Measurements from ENCODE around the gene LCP1.

LCP1 gene

DNA sequence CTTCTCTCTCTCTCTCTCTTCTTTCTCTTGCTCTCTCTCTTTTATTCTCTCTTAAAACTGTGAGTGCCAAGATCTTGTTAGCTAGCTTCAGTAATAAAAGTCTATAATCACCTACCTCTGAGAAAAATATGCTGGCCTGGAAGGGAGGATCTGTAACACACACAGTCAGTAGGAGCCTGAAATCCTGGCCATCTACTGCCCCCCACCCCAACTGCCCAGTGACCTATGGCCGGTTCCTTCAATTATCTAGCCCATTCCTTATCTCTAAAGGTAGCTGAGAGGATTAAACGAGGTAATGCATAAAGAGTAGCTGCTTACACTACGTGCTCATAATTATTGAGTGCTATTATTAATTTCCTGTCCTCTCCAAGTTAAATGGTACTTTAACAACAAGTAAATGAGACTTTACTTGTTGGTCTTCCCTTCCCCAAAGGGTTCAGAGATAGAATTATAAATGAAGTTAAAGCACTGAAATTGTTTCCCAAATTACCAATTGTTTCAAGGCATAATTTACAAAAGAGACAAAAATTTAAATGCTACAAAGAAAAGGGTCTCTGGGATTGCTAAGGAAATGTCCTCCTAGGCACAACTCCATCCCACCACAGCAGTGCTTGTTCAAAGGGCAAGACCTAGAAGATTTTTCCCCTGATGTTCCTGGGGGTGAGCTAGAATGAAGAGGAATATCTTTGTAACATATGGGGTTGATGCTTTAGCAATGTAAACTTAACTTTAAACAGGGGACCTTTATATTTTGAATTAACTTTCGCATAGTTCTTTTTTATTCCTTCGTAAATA lies 1.8 kb downstream of the LCP1 start:
- H3K4me3 ChIP-seq (ENCODE audit: low read depth, low read length): no peak overlapping the region
- TF ChIP-seq, protein P1, sequence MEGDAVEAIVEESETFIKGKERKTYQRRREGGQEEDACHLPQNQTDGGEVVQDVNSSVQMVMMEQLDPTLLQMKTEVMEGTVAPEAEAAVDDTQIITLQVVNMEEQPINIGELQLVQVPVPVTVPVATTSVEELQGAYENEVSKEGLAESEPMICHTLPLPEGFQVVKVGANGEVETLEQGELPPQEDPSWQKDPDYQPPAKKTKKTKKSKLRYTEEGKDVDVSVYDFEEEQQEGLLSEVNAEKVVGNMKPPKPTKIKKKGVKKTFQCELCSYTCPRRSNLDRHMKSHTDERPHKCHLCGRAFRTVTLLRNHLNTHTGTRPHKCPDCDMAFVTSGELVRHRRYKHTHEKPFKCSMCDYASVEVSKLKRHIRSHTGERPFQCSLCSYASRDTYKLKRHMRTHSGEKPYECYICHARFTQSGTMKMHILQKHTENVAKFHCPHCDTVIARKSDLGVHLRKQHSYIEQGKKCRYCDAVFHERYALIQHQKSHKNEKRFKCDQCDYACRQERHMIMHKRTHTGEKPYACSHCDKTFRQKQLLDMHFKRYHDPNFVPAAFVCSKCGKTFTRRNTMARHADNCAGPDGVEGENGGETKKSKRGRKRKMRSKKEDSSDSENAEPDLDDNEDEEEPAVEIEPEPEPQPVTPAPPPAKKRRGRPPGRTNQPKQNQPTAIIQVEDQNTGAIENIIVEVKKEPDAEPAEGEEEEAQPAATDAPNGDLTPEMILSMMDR (IDR thresholded peaks at IDR 0.05; ENCODE audit: low read depth, low read length): no peak

DNA sequence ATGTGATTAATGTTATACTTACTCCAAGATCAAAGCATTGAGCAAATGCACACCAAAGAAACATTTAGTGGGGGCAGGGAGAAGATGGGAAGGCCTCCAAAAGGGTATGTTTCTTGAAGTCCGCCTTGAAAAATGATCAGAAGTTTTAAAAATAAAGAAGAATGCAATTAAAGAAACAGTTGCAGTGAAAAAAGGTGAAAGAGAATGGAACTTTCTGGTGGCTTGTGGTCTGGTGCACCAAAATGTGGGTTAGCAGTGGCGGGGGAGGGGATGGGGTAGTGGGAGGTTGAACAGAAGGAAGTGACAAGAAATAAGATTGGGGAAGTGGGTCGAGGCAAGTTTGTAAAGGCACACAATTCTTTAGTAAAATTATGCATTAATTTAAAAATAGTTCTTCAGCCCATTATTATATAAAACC lies 2.5 kb downstream of the LCP1 start:
- TF ChIP-seq, protein P1 (IDR thresholded peaks at IDR 0.05; ENCODE audit: low read depth, low read length): no peak
- no peak overlapping the region for H3K4me3 ChIP-seq (ENCODE audit: low read depth, low read length)

DNA sequence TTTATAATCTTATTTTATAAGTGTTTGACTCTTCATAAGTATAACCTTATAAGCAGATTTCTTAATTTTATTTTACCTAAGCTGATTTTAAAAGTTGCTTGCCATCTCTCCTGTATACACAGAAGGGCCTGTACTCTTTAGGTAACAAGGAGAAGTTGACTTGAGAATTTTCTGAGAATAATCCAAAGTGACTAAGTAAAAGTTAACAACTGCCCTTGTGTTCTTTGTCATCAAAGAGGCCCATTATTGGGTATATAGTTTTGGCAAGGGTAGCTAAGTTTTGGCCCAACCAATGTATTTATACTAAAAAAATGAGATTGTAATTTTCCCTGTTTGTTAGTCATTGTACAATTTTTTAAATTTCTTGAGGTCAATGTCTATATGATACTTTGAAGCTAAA lies 3.2 kb downstream of the LCP1 start:
- TF ChIP-seq, protein P1 (IDR thresholded peaks at IDR 0.05; ENCODE audit: low read depth, low read length): no peak
- H3K4me3 ChIP-seq (ENCODE audit: low read depth, low read length): no peak overlapping the region

DNA sequence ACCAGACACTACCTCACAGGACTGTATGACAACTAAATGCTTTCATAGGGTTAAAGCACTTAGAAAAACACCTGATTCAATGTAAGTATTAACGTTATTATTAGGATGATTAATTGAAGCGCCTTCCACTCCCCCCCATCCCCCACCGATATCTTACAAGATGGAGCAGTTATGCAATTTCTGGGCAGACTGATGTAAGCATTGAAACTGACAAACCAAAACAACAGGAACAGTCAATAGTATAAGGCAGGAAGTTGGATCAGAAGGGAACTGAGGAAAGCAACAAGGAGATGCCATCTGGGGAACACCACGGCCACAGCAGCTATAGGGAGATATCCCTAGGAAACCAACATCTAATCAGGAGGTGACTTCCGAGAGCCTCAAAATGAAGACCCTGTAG lies 3.8 kb downstream of the LCP1 start:
- H3K4me3 ChIP-seq (ENCODE audit: low read depth, low read length): no peak overlapping the region
- TF ChIP-seq, protein P1 (IDR thresholded peaks at IDR 0.05; ENCODE audit: low read depth, low read length): no peak

DNA sequence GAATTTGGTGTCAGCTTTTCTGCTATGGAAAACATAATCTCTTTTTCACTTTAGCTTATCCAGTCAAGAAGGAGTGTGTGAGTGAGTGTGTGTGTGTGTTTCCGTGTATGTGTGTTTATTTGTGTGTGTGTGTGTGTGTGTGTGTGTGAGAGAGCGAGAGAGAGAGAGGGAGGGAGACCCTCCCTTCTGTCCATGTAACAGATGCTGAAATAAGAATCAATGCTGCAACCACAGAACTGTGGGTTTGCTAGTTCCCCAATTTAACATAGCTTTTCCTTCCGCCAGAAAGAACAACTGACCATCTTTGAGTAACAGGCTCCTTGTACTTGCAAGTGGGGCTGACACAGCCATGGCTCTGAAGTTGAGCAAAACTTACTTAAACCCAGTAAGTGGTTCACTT lies 5.2 kb downstream of the LCP1 start:
- no peak overlapping the region for H3K4me3 ChIP-seq (ENCODE audit: low read depth, low read length)
- TF ChIP-seq, protein P1 (IDR thresholded peaks at IDR 0.05; ENCODE audit: low read depth, low read length): no peak

DNA sequence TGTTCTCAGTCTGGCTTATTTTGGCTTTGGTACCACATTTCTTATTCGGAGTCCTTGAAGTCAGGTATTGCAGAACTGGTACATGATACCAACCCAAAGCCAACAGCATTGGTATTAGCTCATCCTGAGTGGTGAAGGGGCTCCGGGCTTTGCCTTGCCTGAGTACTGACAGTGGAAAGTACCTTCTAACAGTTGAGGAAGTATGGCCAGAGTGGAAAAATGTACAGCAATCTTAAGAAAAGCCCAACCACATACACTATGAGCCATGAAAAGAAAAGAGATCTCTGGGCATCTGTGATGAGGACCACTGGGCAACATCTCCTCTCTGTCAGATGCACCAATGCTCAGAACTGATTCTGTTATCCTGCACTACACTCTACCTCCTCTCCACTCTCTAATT lies 8.3 kb downstream of the LCP1 start:
- no peak overlapping the region for H3K4me3 ChIP-seq (ENCODE audit: low read depth, low read length)
- TF ChIP-seq, protein P1 (IDR thresholded peaks at IDR 0.05; ENCODE audit: low read depth, low read length): no peak

DNA sequence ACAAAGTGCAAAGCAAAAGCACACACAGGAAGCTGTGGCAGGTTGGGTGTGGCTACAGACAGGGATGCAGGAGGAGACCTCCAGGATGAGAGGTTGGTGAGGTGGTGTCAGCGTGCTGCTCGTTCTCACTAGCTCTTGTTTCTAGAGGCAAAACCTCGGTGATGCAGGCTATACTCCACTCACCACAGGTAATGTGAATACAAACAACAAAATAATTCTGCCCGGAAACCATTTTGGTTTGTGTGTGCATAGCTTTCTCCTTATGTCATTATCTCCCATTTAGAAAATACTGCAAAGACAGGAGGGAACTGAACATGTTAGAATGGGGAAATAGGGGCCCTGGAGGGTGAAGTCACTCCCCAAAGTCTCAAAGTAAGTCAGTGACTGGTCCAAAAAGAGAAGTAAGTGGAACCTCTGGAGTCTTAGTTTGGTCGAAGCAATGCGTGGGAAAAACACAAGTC lies 9.4 kb downstream of the LCP1 start:
- TF ChIP-seq, protein P1 (IDR thresholded peaks at IDR 0.05; ENCODE audit: low read depth, low read length): no peak
- no peak overlapping the region for H3K4me3 ChIP-seq (ENCODE audit: low read depth, low read length)
